HG03196 (cell line): Measurements from ENCODE around the gene TAT.

Source experiments
- ATAC-seq: cut with Tn5 transposase; IDR thresholded peaks from one replicate; pipeline ENCODE4 v1.9.1; 2021; ENCODE audit not compliant: unreplicated experiment

The TAT gene

GRCh38 chr16:71547168-71547567 lies 29.7 kb downstream of the TAT start:
- no peak for ATAC-seq

- ATAC-seq: no peak
Measured at GRCh38 chr16:71542377-71542776, 34.5 kb downstream of the TAT start.

DNA sequence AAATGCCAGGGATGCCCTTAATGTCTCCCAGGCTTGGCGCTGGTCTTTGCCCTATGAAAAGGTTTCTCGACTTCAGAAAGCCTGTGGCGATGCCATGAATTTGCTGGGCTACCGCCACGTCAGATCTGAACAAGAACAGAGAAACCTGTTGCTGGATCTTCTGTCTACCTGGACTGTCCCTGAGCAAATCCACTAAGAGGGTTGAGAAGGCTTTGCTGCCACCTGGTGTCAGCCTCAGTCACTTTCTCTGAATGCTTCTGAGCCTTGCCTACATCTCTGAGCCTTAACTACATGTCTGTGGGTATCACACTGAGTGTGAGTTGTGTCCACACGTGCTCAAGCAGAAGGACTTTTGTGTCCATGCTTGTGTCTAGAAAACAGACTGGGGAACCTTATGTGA lies 39.2 kb downstream of the TAT start:
- no peak for ATAC-seq

DNA sequence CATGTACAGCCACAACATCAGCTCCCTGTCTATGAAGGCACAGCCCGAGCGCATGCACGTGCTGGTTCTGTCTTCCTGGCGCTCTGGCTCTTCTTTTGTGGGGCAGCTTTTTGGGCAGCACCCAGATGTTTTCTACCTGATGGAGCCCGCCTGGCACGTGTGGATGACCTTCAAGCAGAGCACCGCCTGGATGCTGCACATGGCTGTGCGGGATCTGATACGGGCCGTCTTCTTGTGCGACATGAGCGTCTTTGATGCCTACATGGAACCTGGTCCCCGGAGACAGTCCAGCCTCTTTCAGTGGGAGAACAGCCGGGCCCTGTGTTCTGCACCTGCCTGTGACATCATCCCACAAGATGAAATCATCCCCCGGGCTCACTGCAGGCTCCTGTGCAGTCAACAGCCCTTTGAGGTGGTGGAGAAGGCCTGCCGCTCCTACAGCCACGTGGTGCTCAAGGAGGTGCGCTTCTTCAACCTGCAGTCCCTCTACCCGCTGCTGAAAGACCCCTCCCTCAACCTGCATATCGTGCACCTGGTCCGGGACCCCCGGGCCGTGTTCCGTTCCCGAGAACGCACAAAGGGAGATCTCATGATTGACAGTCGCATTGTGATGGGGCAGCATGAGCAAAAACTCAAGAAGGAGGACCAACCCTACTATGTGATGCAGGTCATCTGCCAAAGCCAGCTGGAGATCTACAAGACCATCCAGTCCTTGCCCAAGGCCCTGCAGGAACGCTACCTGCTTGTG lies 40.0 kb downstream of the TAT start:
- ATAC-seq: no peak

GRCh38 chr16:71532366-71532765 lies 44.5 kb downstream of the TAT start:
- no peak for ATAC-seq

GRCh38 chr16:71528863-71529262 lies 48.0 kb downstream of the TAT start:
- no peak for ATAC-seq

DNA sequence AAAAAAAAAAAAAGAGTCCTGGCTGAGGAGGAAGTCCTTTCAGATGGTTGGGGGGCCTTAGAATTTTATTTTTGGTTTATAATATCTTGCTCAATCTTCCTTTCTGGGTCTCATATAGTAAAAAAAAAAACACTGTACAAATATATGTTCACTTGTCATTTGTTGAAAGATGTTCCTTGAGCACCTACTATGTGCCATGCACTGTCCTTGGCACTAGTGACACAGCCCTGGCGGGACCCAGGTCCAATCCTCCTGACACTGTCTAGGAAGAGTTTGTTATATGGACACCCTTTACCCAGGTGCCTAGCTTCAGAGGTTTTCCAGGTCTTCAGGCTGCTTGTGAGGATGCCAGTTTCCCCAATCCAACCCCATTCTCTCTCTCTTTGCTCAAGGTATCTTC lies 48.6 kb downstream of the TAT start:
- ATAC-seq: no peak

DNA sequence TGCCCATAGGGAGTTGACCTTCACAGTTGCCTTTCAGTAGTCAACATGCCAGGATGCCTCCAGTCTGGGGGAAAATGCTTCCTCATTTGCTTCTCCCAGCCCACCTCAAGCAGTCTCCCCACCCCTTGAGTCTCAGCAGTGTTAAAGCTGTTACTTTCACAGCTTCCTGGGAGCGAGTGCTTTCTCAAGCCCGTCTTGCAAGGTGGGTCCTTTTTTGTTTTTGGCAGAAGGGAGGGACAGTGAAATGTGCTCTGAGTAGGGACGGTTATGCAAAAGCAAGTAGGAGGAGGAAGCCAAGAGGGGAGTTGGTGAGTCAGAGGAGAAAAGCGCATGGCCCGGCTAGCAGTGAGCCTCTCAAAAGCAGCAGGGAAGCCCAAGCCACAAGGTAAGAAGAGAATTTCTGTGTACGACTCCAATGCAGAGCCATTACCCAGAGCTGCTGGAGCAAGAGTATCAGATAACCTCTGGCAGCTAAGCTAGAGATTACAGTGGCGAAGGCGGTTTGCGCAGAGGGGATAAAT lies 50.7 kb downstream of the TAT start, which contains the start of gene CHST4:
Gene CHST4, plus strand, starts transcription at position 316 of the 521 bp plus-strand sequence. CDS start 10,252 bp downstream, outside the sequence.
- no peak for ATAC-seq

DNA sequence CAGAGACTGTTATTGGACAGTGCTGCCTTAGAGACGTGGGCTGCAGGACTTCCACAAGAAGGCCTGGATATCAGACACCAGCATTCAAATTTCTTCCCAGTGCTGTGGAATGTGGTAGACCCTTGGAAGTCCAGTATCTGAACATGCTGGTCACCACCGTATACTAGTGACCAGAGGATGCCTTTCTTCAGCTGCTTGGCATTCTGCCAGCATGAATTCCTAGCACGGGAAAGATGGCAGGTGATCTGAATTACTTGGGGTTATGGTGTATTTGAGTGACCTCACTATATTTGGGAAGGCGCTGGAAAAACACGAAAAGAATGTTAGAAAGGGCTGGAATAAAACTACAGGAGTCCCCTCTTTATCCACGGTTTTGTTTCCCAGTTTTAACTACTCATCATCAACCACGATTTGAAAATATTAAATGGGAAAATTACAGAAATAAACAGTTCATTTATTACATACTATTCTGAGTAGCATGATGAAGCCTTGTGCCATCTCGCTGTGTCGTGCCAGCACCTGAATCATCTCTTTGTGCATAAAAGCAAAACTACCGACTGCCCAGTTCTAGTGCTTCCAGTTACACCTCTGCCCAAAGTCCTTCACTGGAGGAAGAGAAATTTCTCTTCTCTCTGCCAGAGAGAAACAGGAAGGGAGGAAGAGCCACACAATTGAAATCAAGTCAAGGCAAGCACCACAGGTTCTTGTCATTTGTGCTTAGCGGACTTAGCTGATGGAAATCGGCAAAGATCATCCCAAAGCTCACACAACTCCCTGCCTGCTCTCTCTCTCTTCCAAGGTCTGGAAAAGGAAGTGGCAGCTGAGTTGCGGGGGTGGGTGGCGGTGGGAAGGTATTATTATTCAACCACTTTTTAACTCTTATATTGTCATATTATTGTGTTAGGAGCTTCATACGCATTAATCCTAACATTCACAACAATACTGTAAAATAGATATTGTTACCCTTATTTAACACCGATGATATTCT lies 52.0 kb downstream of the TAT start:
- no peak for ATAC-seq

DNA sequence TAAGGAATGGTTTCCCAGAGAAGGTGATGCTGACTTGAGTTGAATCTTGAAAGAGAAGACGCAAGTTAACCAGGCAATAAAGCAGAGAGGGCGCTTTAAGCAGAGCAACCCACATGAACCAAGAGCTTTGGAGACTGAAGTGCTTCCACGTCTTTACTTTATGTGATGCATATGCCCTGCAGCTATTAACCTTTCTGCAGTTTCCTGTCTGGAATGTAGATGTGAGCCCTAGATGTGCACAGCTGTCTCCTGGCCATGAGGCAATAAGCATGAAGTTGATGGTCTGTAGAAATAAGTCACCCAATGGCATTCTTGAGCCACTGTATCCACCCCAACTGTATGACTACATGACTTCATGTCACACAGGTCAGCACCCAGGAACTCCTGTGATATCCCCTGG lies 56.3 kb downstream of the TAT start:
- ATAC-seq: no peak
